ENCODE results near the gene EXOC3L4.

DNA sequence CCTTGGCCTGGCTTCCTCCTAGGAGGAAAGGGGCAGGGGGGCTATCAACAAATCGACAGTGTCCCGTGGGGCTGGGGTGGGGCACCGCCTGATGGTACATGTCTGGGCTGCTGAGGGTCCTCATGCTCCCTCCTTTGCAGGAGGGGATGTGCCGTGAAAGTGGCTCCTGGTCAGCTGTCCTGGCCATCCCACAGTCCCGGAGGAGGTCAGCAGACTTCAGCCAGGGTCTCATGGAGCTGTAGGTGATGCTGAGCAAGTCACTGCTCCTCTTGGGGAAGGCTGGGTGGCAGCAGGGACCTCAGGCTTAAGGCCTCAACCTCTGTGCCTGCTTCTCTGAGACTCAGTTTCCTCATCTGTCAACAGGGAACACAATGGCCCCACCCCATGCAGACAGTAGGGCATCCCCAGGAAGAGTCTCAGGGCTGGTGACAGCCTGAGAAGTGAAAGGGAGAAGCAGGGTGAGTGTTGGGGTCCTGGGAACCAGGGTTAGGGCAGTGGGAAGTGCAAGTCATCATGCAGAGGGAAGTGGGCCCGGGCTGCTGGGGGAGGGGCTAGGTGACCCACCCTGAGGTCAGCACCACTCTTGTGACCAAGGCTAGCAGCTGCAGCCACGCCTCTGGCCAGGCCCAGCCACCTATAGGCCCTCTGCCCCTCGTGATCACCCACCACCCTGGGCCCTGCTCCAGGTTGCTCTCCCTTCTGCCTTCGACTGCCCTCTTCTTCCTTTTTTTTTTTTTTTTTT lies 24.3 kb downstream of the EXOC3L4 start:
- TF ChIP-seq, protein P1, sequence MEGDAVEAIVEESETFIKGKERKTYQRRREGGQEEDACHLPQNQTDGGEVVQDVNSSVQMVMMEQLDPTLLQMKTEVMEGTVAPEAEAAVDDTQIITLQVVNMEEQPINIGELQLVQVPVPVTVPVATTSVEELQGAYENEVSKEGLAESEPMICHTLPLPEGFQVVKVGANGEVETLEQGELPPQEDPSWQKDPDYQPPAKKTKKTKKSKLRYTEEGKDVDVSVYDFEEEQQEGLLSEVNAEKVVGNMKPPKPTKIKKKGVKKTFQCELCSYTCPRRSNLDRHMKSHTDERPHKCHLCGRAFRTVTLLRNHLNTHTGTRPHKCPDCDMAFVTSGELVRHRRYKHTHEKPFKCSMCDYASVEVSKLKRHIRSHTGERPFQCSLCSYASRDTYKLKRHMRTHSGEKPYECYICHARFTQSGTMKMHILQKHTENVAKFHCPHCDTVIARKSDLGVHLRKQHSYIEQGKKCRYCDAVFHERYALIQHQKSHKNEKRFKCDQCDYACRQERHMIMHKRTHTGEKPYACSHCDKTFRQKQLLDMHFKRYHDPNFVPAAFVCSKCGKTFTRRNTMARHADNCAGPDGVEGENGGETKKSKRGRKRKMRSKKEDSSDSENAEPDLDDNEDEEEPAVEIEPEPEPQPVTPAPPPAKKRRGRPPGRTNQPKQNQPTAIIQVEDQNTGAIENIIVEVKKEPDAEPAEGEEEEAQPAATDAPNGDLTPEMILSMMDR (IDR thresholded peaks at IDR 0.05; ENCODE audit: extremely low read depth in 1 of 2, insufficient read depth in 1 of 2, low read depth in 1 of 2, low read length in 2 of 2), result no peak
- no peak for TF ChIP-seq POLR2A (IDR thresholded peaks at IDR 0.05; ENCODE audit: low read depth, low read length)
- no peak for TF ChIP-seq EZH2 (IDR thresholded peaks at IDR 0.05; ENCODE audit: borderline replicate concordance, low read depth, low read length, severe bottlenecking)
- TF ChIP-seq, protein P2, sequence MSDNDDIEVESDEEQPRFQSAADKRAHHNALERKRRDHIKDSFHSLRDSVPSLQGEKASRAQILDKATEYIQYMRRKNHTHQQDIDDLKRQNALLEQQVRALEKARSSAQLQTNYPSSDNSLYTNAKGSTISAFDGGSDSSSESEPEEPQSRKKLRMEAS (IDR thresholded peaks at IDR 0.05; ENCODE audit: insufficient read depth, insufficient read length), result no peak
- no peak for TF ChIP-seq JUN (IDR thresholded peaks at IDR 0.05; ENCODE audit: borderline replicate concordance, insufficient read depth, insufficient read length, low read depth)
- TF ChIP-seq FOS (IDR thresholded peaks at IDR 0.05; ENCODE audit: borderline replicate concordance, insufficient read depth, low read length), result no peak
- TF ChIP-seq POLR2AphosphoS5 (IDR thresholded peaks at IDR 0.05; ENCODE audit: insufficient read depth, low read depth, low read length), result no peak
